ENCODE measurements around the gene SLC16A12. TPM values are rescaled to one million over a fixed set of nuclear protein-coding genes. Genes with fewer than 3 reads are reported as not detected.

The SLC16A12 gene
- total and polyA plus RNA-seq, 2 of the 13 experiments (the other 11 are each of a cell fraction or from before 2014, with no cell fraction given): 0.02 TPM; not detected in 1

DNA sequence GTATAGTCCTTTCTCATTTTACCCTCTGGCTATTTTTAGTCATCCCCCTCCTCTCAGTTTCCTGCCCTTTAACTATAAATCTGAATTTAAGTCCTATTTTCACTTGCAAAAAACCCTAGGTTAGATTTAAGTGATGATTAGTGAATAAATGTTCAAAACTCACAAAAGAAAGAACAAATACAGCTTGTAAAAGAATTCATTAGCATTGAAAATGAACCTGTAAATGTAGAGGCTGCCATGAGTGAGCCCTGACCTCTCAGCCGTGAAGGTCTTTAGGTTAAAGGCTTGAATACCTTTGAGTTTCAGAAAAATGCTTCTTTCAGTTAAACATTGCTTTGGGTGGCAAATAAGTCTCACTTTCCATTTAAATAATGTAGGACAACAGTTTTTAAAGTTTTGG, 2.0 kb upstream of the SLC16A12 start:
- no peak for FAIRE-seq
- in situ Hi-C loops (cut with HindIII; ENCODE audit: extremely low pct_ligation_motif_present, low pct_unique_long_range_greater_than_20kb): no loop called here
- 0% methylated on average over 1 of the region's 1 CpG for WGBS (ENCODE audit: low lambda C conversion rate)
- Histone ChIP-seq H3K4me2 (ENCODE audit: low read depth, low read length) (no peak overlapping the region), H3K27me3 (ENCODE audit: control insufficient read depth in 1 of 2, insufficient read depth in 2 of 2, low read length in 2 of 2) (peaks cover 0 to 24% of the 10 kb centered on the region in 2 experiments; a peak in 4 of 5 replicates), H3K4me3 (replicated peaks in 1 of 3; ENCODE audit: insufficient read depth in 1 of 3, low read depth in 2 of 3, low read length in 3 of 3) (no peak overlapping the region), H3K36me3 (replicated peaks in 1 of 2; ENCODE audit: control insufficient read depth in 1 of 2, insufficient read depth in 2 of 2, low read length in 2 of 2) (no peaks in the 10 kb centered on the region), H3K79me2 (ENCODE audit: insufficient read depth, low read length) (no peaks in the 10 kb centered on the region), H3K4me1 (ENCODE audit: insufficient read depth, low read length) (no peaks in the 10 kb centered on the region), H3K27ac (ENCODE audit: extremely low read length, insufficient read depth, low read length) (no peak overlapping the region), H3K9ac (ENCODE audit: insufficient read depth, low read depth, low read length) (no peak overlapping the region), H2AFZ (ENCODE audit: low read length) (no peak overlapping the region), H4K20me1 (ENCODE audit: insufficient read depth, low read length) (no peaks in the 10 kb centered on the region), H3K9me3 (ENCODE audit: low read length) (no peaks in the 10 kb centered on the region)
- CTCF ChIA-PET (ENCODE audit: low intra/inter-chr PET ratio, low total read pairs): no interaction called here
- no peak for DNase-seq (ENCODE audit: low spot score)
- ATAC-seq: no peak
- intact Hi-C loops (cut with micrococcal nuclease; ENCODE audit: unreplicated experiment): no loop called here
- no TSS peak for BruUV-seq (replicated peaks)
- POLR2A ChIA-PET: interaction anchor here (0.6 kb wide), 1 partner anchor 90 kb away, joined by 5 read pairs; no protein-coding TSS in a partner anchor
- TF ChIP-seq, protein P1, sequence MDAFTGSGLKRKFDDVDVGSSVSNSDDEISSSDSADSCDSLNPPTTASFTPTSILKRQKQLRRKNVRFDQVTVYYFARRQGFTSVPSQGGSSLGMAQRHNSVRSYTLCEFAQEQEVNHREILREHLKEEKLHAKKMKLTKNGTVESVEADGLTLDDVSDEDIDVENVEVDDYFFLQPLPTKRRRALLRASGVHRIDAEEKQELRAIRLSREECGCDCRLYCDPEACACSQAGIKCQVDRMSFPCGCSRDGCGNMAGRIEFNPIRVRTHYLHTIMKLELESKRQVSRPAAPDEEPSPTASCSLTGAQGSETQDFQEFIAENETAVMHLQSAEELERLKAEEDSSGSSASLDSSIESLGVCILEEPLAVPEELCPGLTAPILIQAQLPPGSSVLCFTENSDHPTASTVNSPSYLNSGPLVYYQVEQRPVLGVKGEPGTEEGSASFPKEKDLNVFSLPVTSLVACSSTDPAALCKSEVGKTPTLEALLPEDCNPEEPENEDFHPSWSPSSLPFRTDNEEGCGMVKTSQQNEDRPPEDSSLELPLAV (CRISPR knock-in tag; conservative IDR thresholded peaks at IDR 0.05; ENCODE audit: low read depth): no peak
- no peak for TF ChIP-seq ZNF230 (CRISPR knock-in tag; IDR thresholded peaks at IDR 0.05)
- no peak for TF ChIP-seq BHLHE40 (IDR thresholded peaks at IDR 0.05; ENCODE audit: low read length)
- no peak for TF ChIP-seq RELA (CRISPR knock-in tag; IDR thresholded peaks at IDR 0.05)
- TF ChIP-seq, protein P2, sequence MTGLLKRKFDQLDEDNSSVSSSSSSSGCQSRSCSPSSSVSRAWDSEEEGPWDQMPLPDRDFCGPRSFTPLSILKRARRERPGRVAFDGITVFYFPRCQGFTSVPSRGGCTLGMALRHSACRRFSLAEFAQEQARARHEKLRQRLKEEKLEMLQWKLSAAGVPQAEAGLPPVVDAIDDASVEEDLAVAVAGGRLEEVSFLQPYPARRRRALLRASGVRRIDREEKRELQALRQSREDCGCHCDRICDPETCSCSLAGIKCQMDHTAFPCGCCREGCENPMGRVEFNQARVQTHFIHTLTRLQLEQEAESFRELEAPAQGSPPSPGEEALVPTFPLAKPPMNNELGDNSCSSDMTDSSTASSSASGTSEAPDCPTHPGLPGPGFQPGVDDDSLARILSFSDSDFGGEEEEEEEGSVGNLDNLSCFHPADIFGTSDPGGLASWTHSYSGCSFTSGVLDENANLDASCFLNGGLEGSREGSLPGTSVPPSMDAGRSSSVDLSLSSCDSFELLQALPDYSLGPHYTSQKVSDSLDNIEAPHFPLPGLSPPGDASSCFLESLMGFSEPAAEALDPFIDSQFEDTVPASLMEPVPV (CRISPR knock-in tag; IDR thresholded peaks at IDR 0.05): no peak
- no peak for TF ChIP-seq ZNF20 (CRISPR knock-in tag; IDR thresholded peaks at IDR 0.05)
- TF ChIP-seq ZNF674 (CRISPR knock-in tag; IDR thresholded peaks at IDR 0.05; ENCODE audit: low read depth): no peak
- no peak for TF ChIP-seq ZNF124 (CRISPR knock-in tag; IDR thresholded peaks at IDR 0.05)
- TF ChIP-seq ARNTL (CRISPR knock-in tag; IDR thresholded peaks at IDR 0.05): no peak
- TF ChIP-seq ZNF263 (CRISPR knock-in tag; IDR thresholded peaks at IDR 0.05): no peak
- TF ChIP-seq SNRNP70 (IDR thresholded peaks at IDR 0.05; ENCODE audit: low read depth, low read length): no peak
- TF ChIP-seq, protein P3, sequence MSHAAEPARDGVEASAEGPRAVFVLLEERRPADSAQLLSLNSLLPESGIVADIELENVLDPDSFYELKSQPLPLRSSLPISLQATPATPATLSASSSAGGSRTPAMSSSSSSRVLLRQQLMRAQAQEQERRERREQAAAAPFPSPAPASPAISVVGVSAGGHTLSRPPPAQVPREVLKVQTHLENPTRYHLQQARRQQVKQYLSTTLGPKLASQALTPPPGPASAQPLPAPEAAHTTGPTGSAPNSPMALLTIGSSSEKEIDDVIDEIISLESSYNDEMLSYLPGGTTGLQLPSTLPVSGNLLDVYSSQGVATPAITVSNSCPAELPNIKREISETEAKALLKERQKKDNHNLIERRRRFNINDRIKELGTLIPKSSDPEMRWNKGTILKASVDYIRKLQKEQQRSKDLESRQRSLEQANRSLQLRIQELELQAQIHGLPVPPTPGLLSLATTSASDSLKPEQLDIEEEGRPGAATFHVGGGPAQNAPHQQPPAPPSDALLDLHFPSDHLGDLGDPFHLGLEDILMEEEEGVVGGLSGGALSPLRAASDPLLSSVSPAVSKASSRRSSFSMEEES (CRISPR knock-in tag; IDR thresholded peaks at IDR 0.05): no peak
- no peak for TF ChIP-seq ZNF547 (CRISPR knock-in tag; IDR thresholded peaks at IDR 0.05)
- no peak for TF ChIP-seq GTF3A (CRISPR knock-in tag; conservative IDR thresholded peaks at IDR 0.05)
- no peak for TF ChIP-seq ZNF10 (CRISPR knock-in tag; IDR thresholded peaks at IDR 0.05; ENCODE audit: borderline replicate concordance, low read depth)
- TF ChIP-seq ZNF512 (CRISPR knock-in tag; IDR thresholded peaks at IDR 0.05): no peak
